Erythroblast (primary cell): ENCODE measurements around the gene ZNF689.

Experiments used
- GATA1 ChIP-seq: IDR thresholded peaks from 2 replicates; pipeline ENCODE4 v1.6.1; 2011; ENCODE audit warnings: low read depth, mild to moderate bottlenecking, control low read depth, low read length, moderate library complexity
- POLR2A ChIP-seq: IDR thresholded peaks from 2 replicates; pipeline ENCODE4 v1.6.1; 2011; ENCODE audit warnings: mild to moderate bottlenecking, low read length

GRCh38 chr16:30569281-30569680, 40.9 kb downstream of the ZNF689 start:
- TF ChIP-seq POLR2A, result no peak
- no peak for TF ChIP-seq GATA1
